NCI-H1694 (cell line): Measurements from ENCODE around the gene FBLN2.

Experiments
- DNase-seq: peaks from one replicate; lab custom pipeline; 2025; lab: John Stamatoyannopoulos, UW

The FBLN2 gene

DNA sequence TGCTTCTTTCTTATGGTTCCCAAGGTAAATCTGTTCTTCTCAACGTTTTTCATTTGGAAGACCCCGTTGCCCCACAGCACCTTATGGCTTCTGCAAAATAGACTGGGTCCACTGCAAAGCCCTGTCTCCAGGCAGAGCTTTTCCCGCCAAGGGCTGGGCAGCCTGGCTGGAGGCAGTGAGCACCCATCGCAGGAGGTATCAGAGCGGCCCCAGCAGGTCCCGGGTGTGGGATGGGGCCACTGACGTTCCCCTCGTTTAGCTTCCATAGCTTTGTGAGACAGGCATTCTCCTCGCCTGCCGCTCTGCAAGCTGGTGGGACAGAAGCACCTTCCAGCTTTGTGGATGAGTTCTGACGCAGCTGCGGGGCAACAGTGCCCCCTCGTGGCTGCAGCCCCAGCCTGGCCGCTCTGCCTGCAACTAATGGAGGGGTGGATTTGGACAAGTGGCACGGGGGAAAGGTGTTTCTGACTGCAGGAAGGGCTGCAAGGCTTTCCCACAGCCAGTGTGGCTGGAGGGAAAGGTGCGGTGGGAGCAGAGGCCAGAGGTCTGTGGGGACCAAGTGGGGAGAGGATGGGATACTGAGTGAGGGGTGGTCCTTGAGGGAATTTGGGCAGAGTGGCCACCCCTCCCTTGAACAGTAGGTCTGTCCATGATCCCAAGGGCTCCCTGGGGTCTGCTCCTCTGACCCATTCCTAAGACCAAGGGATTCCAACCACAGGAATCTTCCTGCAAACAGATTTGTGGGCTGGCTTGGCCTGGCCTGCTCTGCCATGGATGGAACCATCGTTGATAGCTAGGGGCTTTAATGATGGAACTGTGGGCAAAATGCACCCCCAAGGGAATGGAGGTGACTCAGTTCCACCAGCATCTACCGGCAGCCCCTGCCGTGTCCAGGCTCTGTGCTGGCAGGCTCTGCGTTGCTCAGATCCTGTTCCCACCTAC is 99.4 kb downstream of the FBLN2 start:
- peak; percentile 51 for DNase-seq

GRCh38 chr3:13650210-13651056 is 101.5 kb downstream of the FBLN2 start:
- DNase-seq, result no peak

- DNase-seq, result no peak
Observed at GRCh38 chr3:13651057-13651400, 102.1 kb downstream of the FBLN2 start.

DNA sequence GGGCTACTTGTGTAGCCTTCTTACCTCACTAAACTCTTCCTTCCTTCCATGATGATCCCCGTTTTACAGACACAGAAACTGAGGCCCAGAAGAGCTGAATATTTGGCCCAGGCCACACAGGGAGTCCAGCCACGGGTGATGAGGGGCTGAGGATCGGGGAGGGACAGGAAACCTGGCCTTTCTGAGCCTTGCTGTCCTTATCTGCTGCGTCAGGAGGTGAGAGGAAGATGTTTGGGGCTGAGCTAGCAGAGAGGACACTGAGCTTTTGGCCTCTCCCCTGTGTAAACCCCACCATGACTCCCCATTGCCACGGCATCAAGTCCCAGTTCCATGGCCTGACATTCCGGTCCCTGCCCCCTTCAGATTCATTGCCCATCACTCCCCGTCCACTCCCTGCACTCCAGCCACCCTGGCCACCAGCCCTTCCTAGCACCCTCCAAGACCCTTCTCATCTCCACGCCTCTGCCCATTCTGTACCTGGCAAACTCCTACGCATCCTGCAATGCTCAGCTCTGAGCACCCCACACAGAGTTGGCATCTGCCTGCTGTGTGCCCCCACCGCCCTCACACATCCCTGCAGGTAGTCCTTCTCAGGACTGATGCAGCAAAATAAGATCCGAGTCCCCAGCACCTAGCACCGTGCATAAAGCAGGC is 103.0 kb downstream of the FBLN2 start:
- DNase-seq, result no peak

DNA sequence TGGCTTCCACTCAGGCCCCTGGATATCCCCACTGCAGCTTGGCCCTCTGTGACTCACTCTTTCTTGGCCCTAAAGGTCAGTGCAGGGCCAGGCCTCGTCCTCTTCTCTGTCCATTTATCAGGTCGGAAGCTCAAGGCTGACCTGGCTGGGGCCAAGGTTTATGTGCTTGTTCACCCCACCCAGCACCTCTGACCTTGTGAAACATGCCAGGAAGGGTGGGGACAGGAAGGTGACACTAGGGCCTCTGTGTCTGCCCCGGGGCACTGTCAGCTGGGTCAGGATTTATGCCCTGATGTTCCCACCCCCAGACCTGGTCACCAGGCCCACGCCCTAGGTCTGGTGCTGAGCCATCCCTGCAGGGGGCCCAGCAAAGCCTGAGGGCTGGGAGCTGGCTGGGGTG is 103.8 kb downstream of the FBLN2 start:
- no peak for DNase-seq

GRCh38 chr3:13653631-13654279 is 104.8 kb downstream of the FBLN2 start:
- DNase-seq, result no peak

DNA sequence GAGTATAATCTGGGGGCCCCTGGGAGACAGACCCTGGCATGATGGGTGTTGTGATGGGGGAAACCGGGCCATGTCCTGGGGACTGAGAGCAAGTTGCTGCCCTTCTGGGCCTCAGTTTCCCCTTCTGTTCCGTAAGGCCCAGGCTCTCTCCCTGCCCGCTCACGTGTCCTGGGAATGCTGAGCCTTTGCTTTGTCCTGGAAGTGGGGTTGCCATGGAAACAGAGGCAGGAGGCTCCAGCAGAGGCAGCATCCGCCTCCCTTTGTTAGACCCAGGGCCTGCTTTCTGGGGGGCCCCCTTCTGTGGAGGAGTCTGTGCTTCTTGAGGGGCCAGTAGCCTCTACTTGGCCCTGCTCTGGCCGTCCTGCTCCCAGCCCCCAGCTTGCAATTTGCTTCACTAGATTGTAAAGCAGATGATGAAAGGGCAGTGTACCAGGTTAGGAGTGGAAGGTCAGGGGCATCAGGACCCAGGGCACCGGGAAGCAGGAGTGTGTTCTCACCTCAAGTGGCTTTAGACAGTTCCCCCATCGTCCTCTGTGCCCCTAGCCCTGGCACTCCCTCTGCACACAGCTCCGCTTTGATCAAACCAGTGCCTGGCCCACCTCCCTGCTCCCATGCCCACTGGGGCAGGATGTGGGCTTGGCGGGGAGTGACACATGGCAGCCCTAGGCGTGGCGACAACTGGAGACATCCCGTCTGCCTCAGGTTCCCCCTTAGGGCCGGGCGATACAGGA is 105.6 kb downstream of the FBLN2 start:
- DNase-seq, result no peak

GRCh38 chr3:13655061-13655913 is 106.4 kb downstream of the FBLN2 start:
- no peak for DNase-seq

DNA sequence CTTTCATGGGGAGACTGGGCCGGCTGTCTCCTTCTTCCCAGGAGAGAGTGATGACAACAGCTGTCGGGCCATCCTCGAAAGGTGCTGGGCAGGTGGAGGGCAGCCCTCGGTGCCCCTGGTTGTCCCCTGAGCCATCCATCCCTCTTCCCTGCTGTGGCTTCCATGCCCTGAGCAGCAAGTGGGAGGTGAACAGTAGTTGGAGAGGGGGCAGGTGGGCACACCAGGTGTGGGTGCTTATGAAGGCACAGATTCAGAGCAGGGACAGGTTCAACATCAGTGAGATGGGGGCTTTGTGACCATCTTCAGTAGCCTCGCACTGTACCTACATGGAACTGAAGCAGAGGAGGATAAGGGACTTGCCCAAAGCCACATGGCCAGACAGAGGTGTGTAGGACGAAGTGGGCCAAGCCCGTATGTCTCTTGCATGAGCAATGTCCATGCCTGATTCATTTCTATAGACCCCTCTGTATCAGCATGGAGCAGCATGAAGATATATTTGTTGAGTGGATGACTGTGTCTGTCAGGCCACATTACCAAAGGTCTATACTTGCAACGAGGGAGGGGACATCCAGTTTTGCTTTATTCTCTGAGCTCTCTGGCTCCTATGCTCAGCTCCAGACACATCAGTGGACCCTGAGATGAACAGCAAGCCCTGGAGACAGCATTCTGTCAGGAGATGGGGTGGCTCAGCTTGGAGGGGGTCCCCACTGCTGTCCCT is 107.8 kb downstream of the FBLN2 start:
- DNase-seq, result no peak

DNA sequence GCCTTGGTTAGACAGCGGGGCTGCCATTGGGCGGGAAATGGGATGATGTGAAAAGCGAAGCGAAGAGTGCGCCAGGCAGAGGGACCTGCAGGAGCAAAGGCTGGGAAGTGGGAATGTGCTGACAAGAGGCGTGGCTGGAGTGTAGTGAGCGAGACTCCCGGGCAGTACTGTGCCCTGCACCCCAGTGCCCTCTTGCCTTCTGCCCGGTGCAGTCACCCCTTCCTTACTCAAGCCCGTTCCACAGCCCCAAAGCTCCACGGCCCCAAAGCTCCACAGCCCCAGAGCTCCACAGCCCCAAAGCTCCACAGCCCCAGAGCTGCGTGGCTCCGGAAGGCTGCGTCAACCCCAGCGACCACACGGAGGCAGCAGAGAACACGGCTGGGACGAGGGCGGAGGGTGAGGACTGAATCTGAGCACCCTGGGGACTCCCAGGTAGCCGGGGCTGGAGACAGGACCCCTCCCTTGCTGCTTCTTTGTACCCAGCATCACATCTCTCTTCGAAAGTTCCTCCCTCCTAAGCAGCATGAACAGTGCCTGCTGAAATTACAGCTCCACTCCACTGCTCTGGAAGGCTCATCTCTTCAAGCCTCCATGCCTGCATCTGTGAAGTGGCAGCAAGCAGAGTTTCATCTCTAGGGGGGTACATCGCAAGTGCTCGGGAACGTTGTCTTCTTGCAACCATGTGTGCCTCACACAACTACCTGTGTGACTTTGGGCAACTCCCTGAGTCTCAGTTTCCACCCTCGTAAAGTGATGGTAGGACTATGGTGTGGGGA is 108.9 kb downstream of the FBLN2 start:
- peak; percentile 26 for DNase-seq

- no peak for DNase-seq
Observed at GRCh38 chr3:13658681-13659080, 109.8 kb downstream of the FBLN2 start.

DNA sequence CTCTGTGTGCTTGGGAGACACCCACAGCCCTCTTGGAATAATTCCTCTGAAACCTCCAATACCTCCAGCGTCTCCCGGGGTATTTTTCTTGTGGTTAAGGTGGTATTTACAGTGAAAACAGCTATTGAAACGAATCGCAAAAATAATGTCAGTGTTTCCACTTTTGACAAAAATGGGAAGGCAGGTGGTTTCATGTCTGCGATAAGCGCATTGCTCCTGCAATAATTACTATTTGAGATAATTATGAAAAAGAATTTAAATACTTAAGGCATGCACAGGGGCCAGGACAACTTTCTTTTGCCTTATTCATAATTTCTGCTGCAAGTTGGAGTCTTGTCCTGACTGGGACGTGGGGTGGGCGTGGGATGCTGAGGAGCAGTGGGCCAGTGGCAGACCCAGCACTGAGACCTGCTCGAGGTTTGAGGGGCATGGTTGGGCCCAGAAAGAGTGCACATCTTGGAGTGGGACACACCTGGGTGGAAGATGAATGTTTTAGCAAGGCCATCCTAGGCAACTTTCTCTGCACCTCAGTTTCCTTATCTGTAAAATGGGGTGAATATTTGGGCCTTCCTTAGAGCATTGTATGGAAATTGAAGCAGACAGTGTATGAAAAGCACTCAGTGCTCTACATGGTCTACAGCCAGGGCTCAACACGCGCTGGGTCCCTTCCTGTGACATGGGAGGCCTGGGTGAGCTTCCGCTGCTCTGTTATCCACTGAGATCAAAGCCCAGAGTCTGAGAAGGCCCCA is 110.5 kb downstream of the FBLN2 start:
- DNase-seq, result no peak

DNA sequence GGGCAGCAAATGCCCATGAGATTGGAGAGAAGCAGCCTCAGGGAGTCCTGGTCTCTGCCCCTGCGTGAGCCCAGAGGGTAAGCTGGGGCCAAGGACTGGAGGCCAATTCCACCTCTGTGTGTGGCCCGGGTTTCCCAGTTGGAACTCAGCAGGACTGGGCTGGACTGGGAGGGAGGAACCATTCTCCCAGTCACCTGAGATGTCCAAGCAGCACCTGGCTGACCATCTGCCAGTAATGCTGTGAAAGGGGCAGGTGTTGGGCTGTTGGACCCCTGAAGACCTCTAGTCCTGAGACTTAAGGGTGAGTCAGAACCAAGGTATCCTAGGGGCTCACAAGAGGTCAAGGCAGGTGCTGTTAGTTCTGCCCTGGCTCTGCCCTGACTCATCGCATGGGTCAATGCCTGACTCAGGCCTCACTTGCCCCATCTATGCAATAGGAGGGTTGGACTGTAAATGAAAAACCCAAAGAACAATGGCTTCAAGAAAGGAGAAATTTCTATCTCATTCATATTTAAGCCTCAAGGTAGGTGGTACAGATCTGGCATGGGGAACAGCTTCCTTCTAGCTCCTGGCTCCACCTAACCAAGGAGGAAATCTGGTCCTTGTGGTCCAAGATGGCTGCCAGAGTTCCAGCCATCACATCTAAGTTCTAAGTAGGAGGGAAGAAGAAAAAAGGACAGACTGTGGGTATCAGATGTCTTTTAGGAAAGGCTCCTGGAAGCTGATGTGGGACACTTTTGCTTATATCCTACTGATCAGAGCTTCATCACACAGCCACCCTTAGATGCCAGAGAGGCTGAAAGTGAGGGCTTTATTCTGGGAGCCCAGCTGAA is 111.3 kb downstream of the FBLN2 start:
- DNase-seq, result no peak

GRCh38 chr3:13661121-13661520 is 112.2 kb downstream of the FBLN2 start:
- DNase-seq, result no peak

DNA sequence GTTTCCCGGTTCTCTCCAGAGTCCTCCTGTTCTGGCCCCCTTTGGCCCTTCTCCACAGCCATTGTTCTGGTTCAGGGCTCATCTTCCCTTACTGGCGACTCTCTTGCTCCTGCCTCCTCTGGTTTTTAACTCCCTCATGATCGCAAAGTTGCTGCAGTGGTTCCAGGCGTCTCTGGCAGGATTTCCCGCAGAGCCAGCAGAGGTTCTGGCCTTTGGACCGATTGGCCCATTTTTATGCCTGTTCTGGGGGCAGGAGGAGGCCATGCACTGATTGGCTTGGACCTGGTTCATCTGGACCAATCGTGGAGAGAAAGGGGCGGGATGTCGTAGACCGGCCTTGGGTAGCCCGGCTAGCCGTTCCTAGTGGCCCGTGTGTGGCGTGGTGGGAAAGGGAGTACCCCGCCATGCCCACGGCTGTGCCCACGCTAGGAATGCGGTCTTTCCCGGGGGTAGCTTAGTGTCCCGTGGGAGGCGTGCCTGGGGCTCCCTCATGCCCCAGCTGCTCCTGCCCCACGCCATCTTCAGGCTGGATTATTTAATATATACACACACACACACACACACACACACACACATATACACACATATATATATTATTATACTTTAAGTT is 113.4 kb downstream of the FBLN2 start:
- DNase-seq, result no peak

- no peak for DNase-seq
Observed at GRCh38 chr3:13663781-13664535, 115.0 kb downstream of the FBLN2 start.
